ENCODE data around the gene SLC43A1. TPM values are rescaled to one million over a fixed set of nuclear protein-coding genes. Genes with fewer than 3 reads are reported as not detected.

SLC43A1 gene
- total and polyA plus RNA-seq, 2 of the 4 experiments (the other 2 are of a cell fraction): 10.0 to 17.0 TPM

DNA sequence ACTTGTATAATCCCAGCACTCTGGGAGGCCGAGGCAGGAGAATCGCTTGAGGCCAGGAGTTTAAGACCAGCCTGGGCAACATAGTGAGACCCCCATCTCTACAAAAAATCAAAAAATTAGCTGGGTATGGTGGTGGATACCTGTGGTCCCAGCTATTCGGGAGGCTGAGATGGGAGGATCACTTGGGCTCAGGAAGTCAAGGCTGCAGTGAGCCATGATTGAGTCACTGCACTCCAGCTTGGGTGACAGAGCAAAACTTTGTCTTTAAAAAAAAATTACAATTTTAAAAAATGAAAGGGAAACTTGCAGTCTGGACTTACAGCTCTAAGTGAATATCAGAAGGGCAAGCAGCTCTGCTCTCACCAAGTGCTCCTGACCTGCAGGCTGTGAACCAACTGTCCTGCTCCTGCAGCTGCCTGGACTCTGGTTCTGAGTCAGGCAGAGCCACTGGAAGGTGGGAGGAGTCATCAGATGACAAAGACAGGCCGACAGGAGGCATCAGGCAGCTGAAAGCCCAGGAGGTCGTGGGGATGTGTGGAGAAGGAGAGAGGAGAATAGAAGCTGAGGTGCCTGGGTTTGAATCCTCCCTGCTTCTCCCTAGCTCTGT, 31.5 kb upstream of the SLC43A1 start:
- no peak overlapping the region for H2BK15ac ChIP-seq (ENCODE audit: low read depth, low read length)
- POLR2A ChIA-PET (ENCODE audit: unreplicated experiment): no interaction called here
- H3K14ac ChIP-seq (replicated peaks; ENCODE audit: low read depth, low read length): no peak overlapping the region
- no peak overlapping the region for H2BK120ac ChIP-seq (ENCODE audit: low read depth, low read length)
- in situ Hi-C loops (cut with MboI; ENCODE audit: low sequenced_read_pairs) (no loop called here), dilution Hi-C loops (cut with HindIII; ENCODE audit: low sequenced_read_pairs, unreplicated experiment) (no loop called here), intact Hi-C loops (cut with micrococcal nuclease) (no loop called here)
- H4K8ac ChIP-seq (ENCODE audit: low read depth in 2 of 2, low read length in 2 of 2): no peak overlapping the region
- H3K4me3 ChIP-seq (ENCODE audit: insufficient read depth, low read depth, low read length): no peak overlapping the region
- no peak overlapping the region for H2BK20ac ChIP-seq (ENCODE audit: low read depth, low read length)
- H2BK5ac ChIP-seq (ENCODE audit: low read depth, low read length, poor library complexity, severe bottlenecking): no peak overlapping the region
- H3K27ac ChIP-seq (ENCODE audit: insufficient read depth, low read length): no peak overlapping the region
- no peak overlapping the region for H2AK5ac ChIP-seq (ENCODE audit: low read depth, low read length)
- CTCF ChIA-PET: interaction anchor here (0.6 kb wide), 1 partner anchor 112 kb away, joined by 8 read pairs; no protein-coding TSS in a partner anchor
- WGBS, 2 experiments (ENCODE audit: extremely low coverage in 2 of 2, insufficient read length in 1 of 2): no CpG with 5 or more reads among the region's 5 CpGs
- peaks cover 11% of the 10 kb centered on the region for H3K27me3 ChIP-seq (ENCODE audit: control insufficient read depth, insufficient read depth, low read length)
- TF ChIP-seq, protein P1, sequence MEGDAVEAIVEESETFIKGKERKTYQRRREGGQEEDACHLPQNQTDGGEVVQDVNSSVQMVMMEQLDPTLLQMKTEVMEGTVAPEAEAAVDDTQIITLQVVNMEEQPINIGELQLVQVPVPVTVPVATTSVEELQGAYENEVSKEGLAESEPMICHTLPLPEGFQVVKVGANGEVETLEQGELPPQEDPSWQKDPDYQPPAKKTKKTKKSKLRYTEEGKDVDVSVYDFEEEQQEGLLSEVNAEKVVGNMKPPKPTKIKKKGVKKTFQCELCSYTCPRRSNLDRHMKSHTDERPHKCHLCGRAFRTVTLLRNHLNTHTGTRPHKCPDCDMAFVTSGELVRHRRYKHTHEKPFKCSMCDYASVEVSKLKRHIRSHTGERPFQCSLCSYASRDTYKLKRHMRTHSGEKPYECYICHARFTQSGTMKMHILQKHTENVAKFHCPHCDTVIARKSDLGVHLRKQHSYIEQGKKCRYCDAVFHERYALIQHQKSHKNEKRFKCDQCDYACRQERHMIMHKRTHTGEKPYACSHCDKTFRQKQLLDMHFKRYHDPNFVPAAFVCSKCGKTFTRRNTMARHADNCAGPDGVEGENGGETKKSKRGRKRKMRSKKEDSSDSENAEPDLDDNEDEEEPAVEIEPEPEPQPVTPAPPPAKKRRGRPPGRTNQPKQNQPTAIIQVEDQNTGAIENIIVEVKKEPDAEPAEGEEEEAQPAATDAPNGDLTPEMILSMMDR (conservative IDR thresholded peaks at IDR 0.05; ENCODE audit: low read depth, low read length): 0 out of 2 replicates have a peak, but pooled peaks have one; percentile 26
- TF ChIP-seq CHD1 (IDR thresholded peaks at IDR 0.05; ENCODE audit: low read depth, low read length): no peak
- TF ChIP-seq SMC3 (IDR thresholded peaks at IDR 0.05; ENCODE audit: low read depth, low read length): no peak
- no peak overlapping the region for H4K5ac ChIP-seq (ENCODE audit: low read depth, low read length)
- H4K20me1 ChIP-seq (ENCODE audit: insufficient read depth, low read length): no peaks in the 10 kb centered on the region
- H3K23ac ChIP-seq (ENCODE audit: low read depth, low read length): no peak overlapping the region
- H2AK9ac ChIP-seq (replicated peaks; ENCODE audit: low read depth, low read length, poor library complexity): peak overlapping the region; percentile 68
- H3K56ac ChIP-seq (ENCODE audit: extremely low read depth, insufficient read depth, low read length): no peak overlapping the region
- no peak overlapping the region for H3K4me2 ChIP-seq (ENCODE audit: low read depth, low read length)
- no peaks in the 10 kb centered on the region for H3K79me1 ChIP-seq (ENCODE audit: low read depth in 1 of 2, low read length in 2 of 2)
- no peak overlapping the region for H3K9ac ChIP-seq (ENCODE audit: low read depth, low read length)
- H3K4me1 ChIP-seq (ENCODE audit: control insufficient read depth, insufficient read depth, low read length): no peaks in the 10 kb centered on the region
- peak; percentile 95 for ATAC-seq (ENCODE audit: low read depth)
- no peak overlapping the region for H3K18ac ChIP-seq (ENCODE audit: low read depth, low read length)
- peaks cover 22% of the 10 kb centered on the region for H3K36me3 ChIP-seq (ENCODE audit: control insufficient read depth, insufficient read depth, low read length)
- peak overlapping the region; percentile 74 for H2AFZ ChIP-seq (replicated peaks; ENCODE audit: low read length, poor library complexity)
- no peaks in the 10 kb centered on the region for H3K9me3 ChIP-seq (ENCODE audit: control insufficient read depth, insufficient read depth, low read length)
- H4K91ac ChIP-seq (ENCODE audit: insufficient read depth, low read depth, low read length): no peak overlapping the region
- no peaks in the 10 kb centered on the region for H3K9me1 ChIP-seq (ENCODE audit: insufficient read depth, low read length)
- peak; percentile 72 for DNase-seq
- no peak overlapping the region for H3K4ac ChIP-seq (ENCODE audit: low read depth, low read length)
- BruUV-seq (replicated peaks): no TSS peak
